ENCODE results near the gene ARHGEF10L.

The ARHGEF10L gene

GRCh38 chr1:17692645-17693044, 153.1 kb downstream of the ARHGEF10L start:
- H3K36me3 ChIP-seq (ENCODE audit: control insufficient read depth, insufficient read depth, low read length) = peaks cover 5% of the 10 kb centered on the region
- no peaks in the 10 kb centered on the region for H3K27me3 ChIP-seq (ENCODE audit: control insufficient read depth, insufficient read depth, low read length)
- no peak overlapping the region for H3K4me3 ChIP-seq (ENCODE audit: low read length)
- no peaks in the 10 kb centered on the region for H3K9me3 ChIP-seq (ENCODE audit: control insufficient read depth, low read length)
- H3K4me1 ChIP-seq (ENCODE audit: control insufficient read depth, insufficient read depth, low read length) = no peaks in the 10 kb centered on the region
- H3K9ac ChIP-seq (ENCODE audit: low read length) = no peak overlapping the region

DNA sequence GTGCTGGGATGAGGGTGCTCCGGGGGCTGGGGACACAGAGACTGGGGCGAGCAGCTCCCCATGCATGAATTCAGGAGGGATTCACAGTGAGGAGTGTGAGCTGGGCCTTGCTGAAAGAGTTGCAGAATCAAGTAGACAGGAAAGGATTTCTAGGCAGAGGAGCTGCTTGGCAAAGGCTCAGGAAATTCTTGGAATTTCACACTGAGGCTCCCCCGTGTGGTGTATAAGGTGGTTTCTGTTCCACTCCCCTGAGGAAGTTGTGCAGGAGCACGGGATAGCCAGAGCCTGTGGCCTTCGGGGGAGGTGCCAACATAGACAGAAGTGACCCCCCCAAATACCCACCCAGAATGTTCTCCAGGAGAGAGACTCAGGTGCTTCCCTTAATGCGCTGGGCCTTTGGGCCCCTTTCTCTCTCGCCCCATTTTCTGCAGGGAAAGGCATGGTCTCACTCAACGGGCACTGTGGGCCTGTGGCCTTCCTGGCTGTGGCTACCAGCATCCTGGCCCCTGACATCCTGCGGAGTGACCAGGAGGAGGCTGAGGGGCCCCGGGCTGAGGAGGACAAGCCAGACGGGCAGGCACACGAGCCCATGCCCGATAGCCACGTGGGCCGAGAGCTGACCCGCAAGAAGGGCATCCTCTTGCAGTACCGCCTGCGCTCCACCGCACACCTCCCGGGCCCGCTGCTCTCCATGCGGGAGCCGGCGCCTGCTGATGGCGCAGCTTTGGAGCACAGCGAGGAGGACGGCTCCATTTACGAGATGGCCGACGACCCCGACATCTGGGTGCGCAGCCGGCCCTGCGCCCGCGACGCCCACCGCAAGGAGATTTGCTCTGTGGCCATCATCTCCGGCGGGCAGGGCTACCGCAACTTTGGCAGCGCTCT, 157.2 kb downstream of the ARHGEF10L start:
- no peaks in the 10 kb centered on the region for H3K27me3 ChIP-seq (ENCODE audit: control insufficient read depth, insufficient read depth, low read length)
- H3K9me3 ChIP-seq (ENCODE audit: control insufficient read depth, low read length) = no peaks in the 10 kb centered on the region
- H3K4me1 ChIP-seq (ENCODE audit: control insufficient read depth, insufficient read depth, low read length) = no peaks in the 10 kb centered on the region
- no peak overlapping the region for H3K9ac ChIP-seq (ENCODE audit: low read length)
- H3K4me3 ChIP-seq (ENCODE audit: low read length) = no peak overlapping the region
- H3K36me3 ChIP-seq (ENCODE audit: control insufficient read depth, insufficient read depth, low read length) = no peaks in the 10 kb centered on the region

- Histone ChIP-seq H3K9ac (ENCODE audit: low read length) (no peak overlapping the region), H3K36me3 (ENCODE audit: control insufficient read depth, insufficient read depth, low read length) (no peaks in the 10 kb centered on the region), H3K9me3 (ENCODE audit: control insufficient read depth, low read length) (no peaks in the 10 kb centered on the region), H3K27me3 (ENCODE audit: control insufficient read depth, insufficient read depth, low read length) (no peaks in the 10 kb centered on the region), H3K4me1 (ENCODE audit: control insufficient read depth, insufficient read depth, low read length) (no peaks in the 10 kb centered on the region), H3K4me3 (ENCODE audit: low read length) (no peak overlapping the region)
Measured at GRCh38 chr1:17697458-17697857, 158.0 kb downstream of the ARHGEF10L start.

DNA sequence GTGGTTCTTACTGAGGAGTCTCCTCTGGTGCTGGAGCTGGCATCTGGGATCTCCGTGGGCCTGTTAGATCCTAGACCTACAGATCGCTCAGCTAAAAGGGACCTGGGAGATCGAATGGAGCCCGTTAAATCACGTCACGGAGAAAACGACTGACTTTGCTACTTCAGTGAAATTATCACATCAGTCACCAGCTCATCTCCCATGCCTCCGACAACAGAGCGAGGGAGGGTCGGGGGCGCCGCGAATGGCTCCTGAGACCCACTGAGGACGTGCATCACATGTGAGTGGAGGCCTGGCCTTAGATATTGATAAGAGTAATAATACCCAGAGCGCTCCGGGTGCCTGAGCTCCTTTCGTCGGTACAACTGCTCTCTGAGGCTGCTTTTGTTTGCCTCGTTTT, 160.1 kb downstream of the ARHGEF10L start:
- H3K9me3 ChIP-seq (ENCODE audit: control insufficient read depth, low read length) = no peaks in the 10 kb centered on the region
- H3K36me3 ChIP-seq (ENCODE audit: control insufficient read depth, insufficient read depth, low read length) = no peaks in the 10 kb centered on the region
- no peak overlapping the region for H3K9ac ChIP-seq (ENCODE audit: low read length)
- no peaks in the 10 kb centered on the region for H3K4me1 ChIP-seq (ENCODE audit: control insufficient read depth, insufficient read depth, low read length)
- no peaks in the 10 kb centered on the region for H3K27me3 ChIP-seq (ENCODE audit: control insufficient read depth, insufficient read depth, low read length)
- no peak overlapping the region for H3K4me3 ChIP-seq (ENCODE audit: low read length)

DNA sequence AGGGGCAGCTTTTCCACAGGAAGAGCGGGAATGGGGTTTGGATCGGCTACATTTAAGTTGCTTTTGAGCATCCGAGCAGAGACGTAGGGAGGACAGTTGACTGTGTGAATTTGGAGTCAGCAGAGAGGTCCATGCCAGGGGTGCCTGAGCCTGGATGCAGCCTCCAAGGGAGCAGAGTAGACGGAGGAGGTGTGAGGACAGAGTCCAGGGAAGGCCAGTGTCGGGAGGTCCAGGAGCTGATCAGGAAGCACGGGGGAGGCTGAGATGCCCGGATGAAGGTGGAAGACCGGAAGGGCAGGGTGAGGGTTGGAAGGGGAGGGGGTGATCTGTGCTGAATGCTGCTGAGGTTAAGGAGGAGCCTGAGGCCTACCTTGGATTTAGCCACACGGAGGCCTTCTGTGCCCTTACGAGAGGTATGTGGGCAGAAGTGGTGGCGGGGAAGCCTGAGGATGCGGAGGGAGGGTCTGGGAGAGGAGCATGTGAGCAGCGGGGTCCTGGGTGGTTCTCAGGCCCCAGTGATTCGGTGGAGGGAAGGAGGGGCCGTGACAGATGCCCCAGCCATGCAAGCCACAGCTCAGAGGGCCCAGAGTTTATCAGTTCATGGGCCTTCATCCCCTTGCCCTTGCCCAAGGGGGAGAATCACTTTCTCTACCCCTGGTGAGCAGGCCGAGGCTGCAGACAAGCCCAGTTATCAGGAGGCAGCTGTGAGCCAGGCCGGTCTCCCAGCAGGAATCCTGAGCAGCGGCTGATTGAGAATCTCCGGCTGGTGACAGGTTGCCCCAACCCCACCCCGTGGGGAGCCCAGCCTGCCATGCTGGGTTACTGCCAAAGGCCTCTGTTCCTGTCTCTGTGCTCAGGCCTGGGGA, 161.7 kb downstream of the ARHGEF10L start:
- no peaks in the 10 kb centered on the region for H3K9me3 ChIP-seq (ENCODE audit: control insufficient read depth, low read length)
- peaks cover 4% of the 10 kb centered on the region for H3K27me3 ChIP-seq (ENCODE audit: control insufficient read depth, insufficient read depth, low read length)
- no peaks in the 10 kb centered on the region for H3K36me3 ChIP-seq (ENCODE audit: control insufficient read depth, insufficient read depth, low read length)
- no peaks in the 10 kb centered on the region for H3K4me1 ChIP-seq (ENCODE audit: control insufficient read depth, insufficient read depth, low read length)
- H3K4me3 ChIP-seq (ENCODE audit: low read length) = no peak overlapping the region
- H3K9ac ChIP-seq (ENCODE audit: low read length) = no peak overlapping the region

DNA sequence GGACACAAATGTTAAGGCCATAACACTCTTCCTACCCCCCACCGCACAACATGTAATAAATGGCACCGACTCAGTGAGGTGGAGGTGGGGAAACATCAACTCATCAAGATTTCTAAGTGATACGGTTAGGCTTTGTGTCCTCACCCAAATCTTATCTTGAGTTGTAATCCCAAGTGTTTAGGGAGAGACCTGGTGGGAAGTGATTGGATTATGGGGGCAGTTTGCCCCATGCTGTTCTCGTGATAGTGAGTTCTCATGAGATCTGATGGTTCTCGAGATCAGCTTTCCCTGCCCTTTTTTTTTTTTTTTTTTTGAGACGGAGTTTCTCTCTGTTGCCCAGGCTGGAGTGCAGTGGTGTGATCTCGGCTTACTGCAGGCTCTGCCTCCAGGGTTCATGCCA, 164.7 kb downstream of the ARHGEF10L start:
- no peaks in the 10 kb centered on the region for H3K4me1 ChIP-seq (ENCODE audit: control insufficient read depth, insufficient read depth, low read length)
- no peaks in the 10 kb centered on the region for H3K36me3 ChIP-seq (ENCODE audit: control insufficient read depth, insufficient read depth, low read length)
- H3K27me3 ChIP-seq (ENCODE audit: control insufficient read depth, insufficient read depth, low read length) = peaks cover 12% of the 10 kb centered on the region
- no peak overlapping the region for H3K9ac ChIP-seq (ENCODE audit: low read length)
- no peak overlapping the region for H3K4me3 ChIP-seq (ENCODE audit: low read length)
- H3K9me3 ChIP-seq (ENCODE audit: control insufficient read depth, low read length) = no peaks in the 10 kb centered on the region

DNA sequence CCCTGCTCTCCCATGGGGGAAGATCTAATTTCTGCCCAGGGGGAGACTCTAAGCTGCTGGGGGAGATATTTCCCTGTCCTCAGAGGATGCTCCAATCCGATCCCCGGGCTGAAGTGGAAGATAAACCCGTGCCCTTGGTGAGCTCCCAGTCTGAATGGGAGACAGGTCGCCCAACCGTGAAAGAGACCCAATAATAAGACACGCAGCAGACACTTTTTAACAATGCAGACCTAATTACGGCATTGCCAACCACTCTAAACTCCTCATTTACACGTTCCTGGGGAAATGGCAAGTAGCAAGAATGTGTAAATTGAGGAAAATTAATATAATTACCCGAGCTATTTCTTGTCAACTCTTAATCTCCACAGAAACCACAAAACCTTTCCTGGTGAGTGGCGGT, 166.9 kb downstream of the ARHGEF10L start:
- H3K27me3 ChIP-seq (ENCODE audit: control insufficient read depth, insufficient read depth, low read length) = peaks cover 13% of the 10 kb centered on the region
- H3K9ac ChIP-seq (ENCODE audit: low read length) = no peak overlapping the region
- H3K9me3 ChIP-seq (ENCODE audit: control insufficient read depth, low read length) = no peaks in the 10 kb centered on the region
- no peaks in the 10 kb centered on the region for H3K36me3 ChIP-seq (ENCODE audit: control insufficient read depth, insufficient read depth, low read length)
- no peak overlapping the region for H3K4me3 ChIP-seq (ENCODE audit: low read length)
- H3K4me1 ChIP-seq (ENCODE audit: control insufficient read depth, insufficient read depth, low read length) = no peaks in the 10 kb centered on the region

GRCh38 chr1:17709981-17710380, 170.5 kb downstream of the ARHGEF10L start:
- no peaks in the 10 kb centered on the region for H3K4me1 ChIP-seq (ENCODE audit: control insufficient read depth, insufficient read depth, low read length)
- H3K27me3 ChIP-seq (ENCODE audit: control insufficient read depth, insufficient read depth, low read length) = peaks cover 11% of the 10 kb centered on the region
- H3K9me3 ChIP-seq (ENCODE audit: control insufficient read depth, low read length) = no peaks in the 10 kb centered on the region
- H3K9ac ChIP-seq (ENCODE audit: low read length) = no peak overlapping the region
- no peaks in the 10 kb centered on the region for H3K36me3 ChIP-seq (ENCODE audit: control insufficient read depth, insufficient read depth, low read length)
- H3K4me3 ChIP-seq (ENCODE audit: low read length) = no peak overlapping the region

DNA sequence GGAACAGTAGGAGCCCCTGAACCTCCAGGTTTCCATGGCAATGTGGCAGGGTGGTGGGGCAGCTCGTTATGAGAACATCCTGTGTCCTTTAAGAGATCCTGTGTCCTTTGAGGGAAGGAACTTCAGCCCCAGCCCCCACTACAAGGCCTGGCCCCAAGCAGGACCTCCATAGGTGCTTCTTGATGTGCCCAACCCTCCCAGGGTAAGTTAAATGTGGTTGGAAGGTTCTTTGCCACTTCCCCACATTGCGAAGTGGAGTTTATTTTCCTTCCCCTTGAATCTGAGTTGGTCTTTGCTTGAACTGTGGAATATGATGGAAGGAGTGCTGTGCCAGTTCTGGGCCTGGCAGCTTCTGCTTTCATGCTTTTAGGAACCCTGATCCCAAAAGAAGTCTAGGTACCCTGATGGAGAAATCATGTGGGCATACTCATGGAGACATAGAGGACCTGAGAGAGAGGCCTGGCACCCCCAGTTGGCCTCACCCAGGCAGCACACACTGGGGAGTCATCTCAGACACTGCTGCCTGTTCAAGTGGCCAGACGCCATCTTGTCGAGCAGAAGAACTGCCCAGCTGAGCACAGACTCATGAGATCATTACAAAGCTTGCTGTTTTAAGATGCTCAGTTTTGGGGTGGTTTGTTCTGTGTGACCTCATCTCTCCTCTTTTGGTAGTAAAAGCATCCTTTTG, 171.5 kb downstream of the ARHGEF10L start:
- Histone ChIP-seq H3K9ac (ENCODE audit: low read length) (no peak overlapping the region), H3K36me3 (ENCODE audit: control insufficient read depth, insufficient read depth, low read length) (no peaks in the 10 kb centered on the region), H3K27me3 (ENCODE audit: control insufficient read depth, insufficient read depth, low read length) (peaks cover 9% of the 10 kb centered on the region), H3K4me3 (ENCODE audit: low read length) (no peak overlapping the region), H3K9me3 (ENCODE audit: control insufficient read depth, low read length) (no peaks in the 10 kb centered on the region), H3K4me1 (ENCODE audit: control insufficient read depth, insufficient read depth, low read length) (no peaks in the 10 kb centered on the region)

- Histone ChIP-seq H3K4me1 (ENCODE audit: control insufficient read depth, insufficient read depth, low read length) (no peaks in the 10 kb centered on the region), H3K9me3 (ENCODE audit: control insufficient read depth, low read length) (no peaks in the 10 kb centered on the region), H3K4me3 (ENCODE audit: low read length) (no peak overlapping the region), H3K36me3 (ENCODE audit: control insufficient read depth, insufficient read depth, low read length) (no peaks in the 10 kb centered on the region), H3K27me3 (ENCODE audit: control insufficient read depth, insufficient read depth, low read length) (peaks cover 8% of the 10 kb centered on the region), H3K9ac (ENCODE audit: low read length) (no peak overlapping the region)
Measured at GRCh38 chr1:17711577-17711910, 172.0 kb downstream of the ARHGEF10L start.

GRCh38 chr1:17711941-17712340, 172.4 kb downstream of the ARHGEF10L start:
- H3K9me3 ChIP-seq (ENCODE audit: control insufficient read depth, low read length) = no peaks in the 10 kb centered on the region
- peaks cover 5% of the 10 kb centered on the region for H3K27me3 ChIP-seq (ENCODE audit: control insufficient read depth, insufficient read depth, low read length)
- no peak overlapping the region for H3K4me3 ChIP-seq (ENCODE audit: low read length)
- no peaks in the 10 kb centered on the region for H3K36me3 ChIP-seq (ENCODE audit: control insufficient read depth, insufficient read depth, low read length)
- H3K9ac ChIP-seq (ENCODE audit: low read length) = no peak overlapping the region
- H3K4me1 ChIP-seq (ENCODE audit: control insufficient read depth, insufficient read depth, low read length) = no peaks in the 10 kb centered on the region

- Histone ChIP-seq H3K9ac (ENCODE audit: low read length) (no peak overlapping the region), H3K9me3 (ENCODE audit: control insufficient read depth, low read length) (no peaks in the 10 kb centered on the region), H3K4me3 (ENCODE audit: low read length) (no peak overlapping the region), H3K4me1 (ENCODE audit: control insufficient read depth, insufficient read depth, low read length) (no peaks in the 10 kb centered on the region), H3K36me3 (ENCODE audit: control insufficient read depth, insufficient read depth, low read length) (no peaks in the 10 kb centered on the region), H3K27me3 (ENCODE audit: control insufficient read depth, insufficient read depth, low read length) (peaks cover 3% of the 10 kb centered on the region)
Measured at GRCh38 chr1:17713993-17714392, 174.5 kb downstream of the ARHGEF10L start.
